Type B pancreatic cell (in vitro differentiated cells): ENCODE results near the gene SIPA1L3. TPM values are rescaled to one million over a fixed set of nuclear protein-coding genes. Genes with fewer than 3 reads are reported as not detected.

ENCODE experiments used
- DNase-seq: peaks from one replicate; pipeline ENCODE4 v3.0.0; 2021; ENCODE audit warnings: mixed read lengths; ENCODE audit not compliant: unreplicated experiment; ENCODE audit errors: extremely low spot score
- H3K27ac Mint-ChIP-seq: 2 replicates; pipeline ENCODE4 v1.8.0; 2021; ENCODE audit warnings: mild to moderate bottlenecking, mixed read lengths
- H3K27me3 Mint-ChIP-seq: 2 replicates; pipeline ENCODE4 v1.8.0; 2021; ENCODE audit warnings: mixed read lengths
- H3K36me3 Mint-ChIP-seq: 2 replicates; pipeline ENCODE4 v1.8.0; 2021; ENCODE audit warnings: mixed read lengths
- H3K4me1 Mint-ChIP-seq: one replicate; pipeline ENCODE4 v1.8.0; 2021; ENCODE audit warnings: mixed read lengths; ENCODE audit not compliant: unreplicated experiment
- H3K4me3 Mint-ChIP-seq: 2 replicates; pipeline ENCODE4 v1.8.0; 2021; ENCODE audit warnings: mild to moderate bottlenecking, mixed read lengths
- H3K9me3 Mint-ChIP-seq: 2 replicates; pipeline ENCODE4 v1.8.0; 2021; ENCODE audit warnings: mixed read lengths
- CTCF ChIP-seq: fragments of 200-600 bp; sonication (generic); conservative IDR thresholded peaks from 2 replicates; pipeline ENCODE4 v1.5.0; 2021; ENCODE audit warnings: antibody characterized with exemption, mild to moderate bottlenecking
- total RNA-seq: library from RNA; stranded (reverse); gene quantifications from 2 replicates; pipeline ENCODE4 v1.2.1, GENCODE V29; 2021; ENCODE audit warnings: low replicate concordance

The SIPA1L3 gene
- total RNA-seq, 1 donor from 2014 or later = 53.7 TPM

GRCh38 chr19:38114651-38115050 lies 207.6 kb downstream of the SIPA1L3 start:
- TF ChIP-seq CTCF = no peak
- no peaks in the 10 kb centered on the region for H3K9me3 Mint-ChIP-seq
- no peak overlapping the region for H3K4me3 Mint-ChIP-seq
- no peak for DNase-seq
- H3K36me3 Mint-ChIP-seq = peaks cover 33% of the 10 kb centered on the region
- no peaks in the 10 kb centered on the region for H3K4me1 Mint-ChIP-seq
- no peaks in the 10 kb centered on the region for H3K27me3 Mint-ChIP-seq
- H3K27ac Mint-ChIP-seq = no peak overlapping the region

DNA sequence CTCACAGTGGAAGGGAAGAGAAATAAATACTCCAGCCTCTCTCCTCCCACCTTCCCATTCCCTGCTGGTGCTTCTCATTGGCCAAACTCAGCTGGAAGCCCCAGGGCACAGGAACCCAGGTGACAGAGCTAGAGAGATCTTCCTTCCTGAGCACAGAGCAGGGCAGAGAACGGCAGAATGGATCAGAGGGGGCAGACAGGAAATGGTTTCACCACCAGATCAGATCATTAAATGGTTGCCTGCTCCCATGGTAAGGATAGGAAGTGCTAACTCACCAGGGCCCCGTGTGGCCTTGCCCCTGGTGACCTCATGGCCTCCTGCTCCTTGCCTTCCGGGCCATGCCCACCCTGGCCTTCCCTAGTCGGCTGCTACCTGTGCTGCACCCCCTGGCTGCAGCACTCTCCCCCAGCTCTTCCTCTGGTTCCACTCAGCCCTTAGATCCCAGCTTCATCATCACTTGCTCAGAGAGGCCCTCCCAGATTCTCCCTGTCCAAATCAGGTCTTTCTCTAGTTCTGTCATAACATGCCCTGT lies 208.3 kb downstream of the SIPA1L3 start:
- no peaks in the 10 kb centered on the region for H3K4me1 Mint-ChIP-seq
- no peaks in the 10 kb centered on the region for H3K9me3 Mint-ChIP-seq
- H3K4me3 Mint-ChIP-seq = no peak overlapping the region
- H3K27me3 Mint-ChIP-seq = no peaks in the 10 kb centered on the region
- no peak for DNase-seq
- TF ChIP-seq CTCF = no peak
- no peak overlapping the region for H3K27ac Mint-ChIP-seq
- H3K36me3 Mint-ChIP-seq = peaks cover 38% of the 10 kb centered on the region

GRCh38 chr19:38118176-38118575 lies 211.2 kb downstream of the SIPA1L3 start:
- no peak for TF ChIP-seq CTCF
- H3K4me3 Mint-ChIP-seq = no peak overlapping the region
- H3K36me3 Mint-ChIP-seq = peaks cover 45% of the 10 kb centered on the region

DNA sequence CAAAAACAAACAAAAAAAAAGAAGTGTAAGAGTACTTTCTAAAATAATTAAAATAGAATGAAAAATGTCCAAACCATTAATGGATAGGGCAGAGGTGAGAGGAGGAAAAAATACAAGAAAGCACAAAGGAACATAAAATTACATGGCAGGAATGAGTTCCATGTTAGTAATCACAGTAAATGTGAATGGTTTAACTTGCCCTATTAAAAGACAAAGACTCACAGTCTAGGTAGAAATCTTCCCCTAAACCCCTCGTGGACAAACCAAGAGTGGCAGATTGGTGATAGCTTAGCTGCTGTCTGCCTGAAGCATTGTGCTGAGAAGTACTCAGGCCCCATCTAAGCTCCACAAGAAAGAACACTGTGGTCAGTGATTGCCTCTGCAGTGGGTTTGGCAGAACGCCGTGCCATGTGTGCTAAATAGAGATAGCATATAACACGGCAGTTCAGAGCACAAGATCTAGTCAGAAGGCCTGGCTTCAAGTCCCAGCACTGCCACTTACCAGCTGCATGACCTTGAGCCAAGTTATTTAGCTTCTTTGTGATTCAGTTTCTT lies 213.5 kb downstream of the SIPA1L3 start:
- peaks cover 36% of the 10 kb centered on the region for H3K36me3 Mint-ChIP-seq
- H3K27ac Mint-ChIP-seq = no peak overlapping the region
- no peak for TF ChIP-seq CTCF

More at GRCh38 chr19:38118176-38118575, 211.2 kb downstream of the SIPA1L3 start:
- Mint-ChIP-seq H3K27ac (no peak overlapping the region), H3K4me1 (no peaks in the 10 kb centered on the region), H3K27me3 (no peaks in the 10 kb centered on the region), H3K9me3 (peaks cover 5% of the 10 kb centered on the region)
- no peak for DNase-seq

DNA sequence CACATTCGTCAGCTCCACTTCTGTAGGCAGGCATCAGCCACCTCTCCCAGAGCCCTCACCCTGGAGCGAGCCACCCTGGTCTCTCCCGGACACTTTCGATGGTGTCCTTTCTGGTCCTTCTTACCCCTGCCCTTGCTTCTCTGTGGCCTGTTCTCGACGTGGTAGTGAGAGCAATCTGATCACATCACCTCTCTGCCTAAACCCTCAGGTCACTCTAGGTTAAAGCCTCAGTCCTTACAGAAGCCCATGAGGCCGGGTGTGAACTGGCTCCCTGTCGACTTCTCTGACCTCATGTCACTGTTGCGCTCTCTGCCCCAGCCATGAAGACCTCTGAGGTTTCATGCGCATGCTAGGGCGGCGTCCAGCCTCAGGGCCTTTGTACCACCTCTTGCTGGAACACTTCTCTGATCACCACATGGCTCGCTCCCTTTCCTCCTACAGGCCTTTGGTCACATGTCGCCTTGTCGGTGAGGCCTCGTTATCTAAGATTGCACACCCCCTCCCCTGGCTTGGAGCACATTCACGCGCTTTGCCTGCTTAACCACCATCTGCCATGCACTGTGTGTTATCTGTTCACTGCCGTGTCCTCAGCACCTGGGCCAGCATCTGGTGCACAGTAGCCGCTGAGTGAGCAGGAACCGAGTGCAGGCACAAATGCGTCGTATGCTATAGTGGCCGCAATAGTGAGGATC lies 215.5 kb downstream of the SIPA1L3 start:
- H3K36me3 Mint-ChIP-seq = peaks cover 32% of the 10 kb centered on the region
- peaks cover 5% of the 10 kb centered on the region for H3K9me3 Mint-ChIP-seq
- no peaks in the 10 kb centered on the region for H3K27me3 Mint-ChIP-seq
- no peak for DNase-seq
- no peak overlapping the region for H3K4me3 Mint-ChIP-seq
- peak overlapping the region; percentile 58 for H3K27ac Mint-ChIP-seq
- no peak for TF ChIP-seq CTCF
- no peaks in the 10 kb centered on the region for H3K4me1 Mint-ChIP-seq

More for the DNA sequence above, 213.5 kb downstream of the SIPA1L3 start:
- no peak for DNase-seq
- Mint-ChIP-seq H3K4me1 (no peaks in the 10 kb centered on the region), H3K4me3 (no peak overlapping the region), H3K27me3 (no peaks in the 10 kb centered on the region), H3K9me3 (peaks cover 5% of the 10 kb centered on the region)
